GM12874 (cell line): Measurements from ENCODE around the gene TACC2.

Source experiments
- CTCF ChIP-seq: IDR thresholded peaks from 2 replicates; pipeline ENCODE4 v1.5.1; 2011; ENCODE audit warnings: low read depth, mild to moderate bottlenecking, control low read depth, low read length, moderate library complexity; ENCODE audit not compliant: insufficient read depth

The TACC2 gene

GRCh38 chr10:122057841-122058413, 69.0 kb downstream of the TACC2 start:
- TF ChIP-seq CTCF, result no peak

DNA sequence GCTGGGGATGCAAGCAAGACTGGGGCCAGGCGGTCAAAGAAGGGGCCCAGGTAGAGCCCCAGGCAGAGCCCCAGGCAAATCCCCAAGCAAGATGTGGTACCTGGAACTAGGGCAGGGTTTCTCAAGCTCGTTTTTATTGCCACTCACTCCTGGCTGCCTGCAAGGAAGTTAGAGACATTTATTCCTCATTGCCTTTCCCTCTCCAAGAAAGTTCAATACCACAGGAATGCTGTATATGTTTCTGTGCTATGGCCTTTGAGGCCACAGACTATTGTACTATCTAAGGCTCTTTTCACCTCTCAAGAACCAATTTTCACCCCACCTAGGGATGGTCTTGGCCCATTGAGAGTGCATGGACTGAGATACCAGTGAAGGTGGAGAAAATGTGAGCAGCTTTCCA, 71.3 kb downstream of the TACC2 start:
- TF ChIP-seq CTCF, result no peak

DNA sequence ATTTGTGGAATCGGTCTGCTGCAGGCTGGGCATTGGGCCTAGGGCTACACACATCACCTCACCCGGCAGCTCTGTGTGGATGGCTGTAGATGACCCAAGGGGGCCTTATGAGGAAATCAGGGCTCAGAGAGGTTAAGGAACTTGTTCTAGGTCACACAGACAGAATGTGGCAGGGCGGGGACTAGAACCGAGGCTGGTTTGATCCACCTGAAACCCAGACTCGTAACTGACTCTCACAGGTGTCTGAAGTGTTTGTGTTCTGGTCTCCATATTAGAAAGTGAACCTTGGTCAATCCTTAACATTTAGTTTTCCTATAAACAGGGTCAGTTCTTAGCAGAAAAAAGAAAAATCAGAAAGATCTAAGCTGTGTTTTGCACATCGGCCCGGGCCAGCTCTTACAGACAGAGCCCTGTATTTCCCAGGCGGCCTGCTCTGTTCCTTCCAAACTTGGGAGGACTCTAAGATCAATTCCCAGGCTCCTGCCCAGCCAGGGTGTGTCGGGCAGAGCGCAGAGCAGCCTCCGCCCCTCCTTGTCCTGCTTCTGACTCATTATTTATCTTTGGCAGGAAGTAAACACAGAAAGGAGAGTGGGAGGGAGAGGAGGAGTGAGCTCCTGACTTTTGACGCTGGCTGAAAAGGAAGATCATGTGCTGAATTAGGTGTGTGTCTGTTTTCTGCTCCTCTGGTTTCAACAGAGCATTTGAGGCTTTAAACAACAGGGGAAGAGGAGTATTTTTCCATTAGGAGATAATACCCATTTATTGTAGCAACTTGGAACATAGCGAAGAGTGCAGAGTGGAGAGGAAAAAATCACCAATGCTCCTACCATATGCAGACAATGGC, 74.1 kb downstream of the TACC2 start:
- no peak for TF ChIP-seq CTCF

- TF ChIP-seq CTCF, result no peak
These were observed 79.9 kb downstream of the TACC2 start for GRCh38 chr10:122068844-122069243.

DNA sequence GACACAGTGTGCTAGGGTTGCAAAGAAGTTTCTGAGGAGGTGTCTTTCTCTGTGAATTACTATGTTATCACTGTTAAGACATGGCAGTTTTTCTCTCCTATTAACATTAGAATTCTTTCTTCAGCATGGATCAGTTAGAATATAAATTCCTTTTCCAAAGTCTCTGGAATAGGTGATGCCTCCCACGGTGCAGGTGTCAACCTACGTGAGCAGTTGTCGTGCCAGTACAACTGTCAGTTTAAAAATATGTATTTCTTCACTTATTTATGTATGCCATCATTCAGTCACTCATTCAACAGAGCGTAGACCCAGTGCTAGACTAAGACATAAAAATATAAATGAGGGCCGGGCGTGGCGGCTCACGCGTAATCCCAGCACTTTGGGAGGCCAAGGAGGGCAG, 83.5 kb downstream of the TACC2 start:
- no peak for TF ChIP-seq CTCF

GRCh38 chr10:122073508-122073907, 84.5 kb downstream of the TACC2 start:
- TF ChIP-seq CTCF, result no peak

GRCh38 chr10:122075171-122075570, 86.2 kb downstream of the TACC2 start:
- TF ChIP-seq CTCF, result no peak
